Measurements from ENCODE around the gene APEH.

GRCh38 chr3:49722896-49723295 lies 48.7 kb downstream of the APEH start:
- TF ChIP-seq POLR2A (IDR thresholded peaks at IDR 0.05) (no peak), CTCF (IDR thresholded peaks at IDR 0.05) (no peak)
